GM18519 (cell line): ENCODE measurements around the gene ARMC9.
"Not testable (repeated sequence)": the region's sequence is repeated elsewhere in the genome, so short reads cannot be mapped to it uniquely, and the experiment has no call there.

Source experiments
- ATAC-seq: cut with Tn5 transposase; IDR thresholded peaks from one replicate; pipeline ENCODE4 v1.9.1; 2021; ENCODE audit warnings: mild to moderate bottlenecking, moderate library complexity; ENCODE audit not compliant: unreplicated experiment, low FRiP score

The ARMC9 gene, protein sequence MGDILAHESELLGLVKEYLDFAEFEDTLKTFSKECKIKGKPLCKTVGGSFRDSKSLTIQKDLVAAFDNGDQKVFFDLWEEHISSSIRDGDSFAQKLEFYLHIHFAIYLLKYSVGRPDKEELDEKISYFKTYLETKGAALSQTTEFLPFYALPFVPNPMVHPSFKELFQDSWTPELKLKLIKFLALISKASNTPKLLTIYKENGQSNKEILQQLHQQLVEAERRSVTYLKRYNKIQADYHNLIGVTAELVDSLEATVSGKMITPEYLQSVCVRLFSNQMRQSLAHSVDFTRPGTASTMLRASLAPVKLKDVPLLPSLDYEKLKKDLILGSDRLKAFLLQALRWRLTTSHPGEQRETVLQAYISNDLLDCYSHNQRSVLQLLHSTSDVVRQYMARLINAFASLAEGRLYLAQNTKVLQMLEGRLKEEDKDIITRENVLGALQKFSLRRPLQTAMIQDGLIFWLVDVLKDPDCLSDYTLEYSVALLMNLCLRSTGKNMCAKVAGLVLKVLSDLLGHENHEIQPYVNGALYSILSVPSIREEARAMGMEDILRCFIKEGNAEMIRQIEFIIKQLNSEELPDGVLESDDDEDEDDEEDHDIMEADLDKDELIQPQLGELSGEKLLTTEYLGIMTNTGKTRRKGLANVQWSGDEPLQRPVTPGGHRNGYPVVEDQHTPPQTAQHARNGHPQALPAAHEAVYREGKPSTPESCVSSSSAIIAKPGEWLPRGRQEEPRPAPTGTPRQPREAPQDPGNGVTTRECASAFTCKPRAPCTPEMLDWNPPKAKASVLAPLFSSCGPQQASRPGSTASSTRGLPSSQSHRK

GRCh38 chr2:231198291-231199173, at the start of gene ARMC9:
Gene ARMC9, plus strand, starts transcription at chr2:231198631. Its CDS starts 7,608 bp downstream, at chr2:231206239.
- peak; percentile 96 for ATAC-seq

DNA sequence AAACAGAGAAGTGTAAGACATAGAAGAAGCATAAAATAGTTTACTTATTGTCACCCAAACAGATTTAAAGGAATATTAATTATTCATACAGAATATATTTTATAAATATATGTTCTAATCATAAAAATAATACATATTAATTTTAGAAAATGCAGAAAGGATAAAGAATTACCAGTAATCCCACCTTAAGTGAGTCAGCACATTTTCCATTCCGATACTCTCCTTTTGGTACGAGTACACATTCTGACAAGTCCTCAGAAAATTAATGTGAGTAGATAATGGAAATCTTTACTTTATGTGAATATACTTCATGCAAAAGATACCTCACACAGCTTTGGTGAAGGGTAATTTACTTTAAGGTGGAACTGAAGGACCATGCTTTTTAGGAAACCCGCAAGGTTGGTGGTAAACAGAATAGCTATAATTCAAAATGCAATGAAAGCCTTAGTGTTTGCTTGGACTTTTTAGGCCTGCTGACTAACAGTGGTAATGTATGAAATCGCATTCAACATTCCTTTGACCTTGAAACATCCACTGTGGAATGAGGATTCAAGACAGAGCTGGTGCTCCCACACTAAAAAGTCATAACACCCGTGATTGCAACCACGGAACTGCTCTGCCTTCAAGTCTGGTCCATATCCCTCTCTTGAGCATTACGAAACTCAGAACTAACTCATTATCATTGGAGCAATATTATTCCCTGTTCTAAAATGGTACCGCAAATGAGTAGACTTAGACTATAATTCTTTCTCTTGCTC, 45.5 kb upstream of the ARMC9 start:
- no peak for ATAC-seq

DNA sequence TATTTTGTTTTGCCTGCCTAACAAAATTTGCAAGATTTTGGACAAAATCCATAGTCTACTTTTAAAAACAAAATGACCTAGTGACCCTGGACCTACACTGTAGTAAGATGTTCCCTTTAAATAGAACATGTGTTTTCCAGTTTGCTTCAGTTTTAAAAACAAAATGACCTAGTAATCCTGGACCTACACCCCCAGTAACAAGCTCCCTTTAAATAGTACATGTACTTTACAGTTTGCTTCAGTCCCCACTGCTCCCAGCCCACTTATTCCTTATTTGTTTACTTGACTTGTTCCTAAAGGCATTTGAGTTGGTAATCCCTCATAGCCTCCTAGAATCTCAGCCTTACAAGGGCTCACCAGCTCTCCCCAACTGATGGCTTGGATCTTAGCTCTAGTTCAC, 39.1 kb upstream of the ARMC9 start:
- ATAC-seq: no peak

DNA sequence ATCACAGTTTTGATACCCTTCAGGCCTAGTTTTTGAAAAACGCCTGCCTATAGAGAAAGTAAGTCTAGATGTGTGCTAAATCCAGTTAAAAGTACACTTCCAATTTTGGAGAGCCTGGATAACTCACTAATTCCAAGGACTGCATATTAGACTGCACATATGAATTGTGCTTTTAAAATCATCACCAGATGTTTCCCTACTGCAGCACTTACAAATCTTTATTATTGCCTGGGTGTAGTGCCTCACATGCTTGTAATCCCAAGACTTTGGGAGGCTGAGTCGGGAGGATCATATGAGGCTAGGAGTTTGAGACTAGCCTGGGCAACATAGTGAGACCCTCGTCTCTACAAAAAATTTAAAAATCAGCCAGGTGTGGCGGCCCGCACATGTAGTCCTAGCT, 37.7 kb upstream of the ARMC9 start:
- ATAC-seq: no peak

- ATAC-seq: no peak
Observed at GRCh38 chr2:231161252-231161839, 37.1 kb upstream of the ARMC9 start.

DNA sequence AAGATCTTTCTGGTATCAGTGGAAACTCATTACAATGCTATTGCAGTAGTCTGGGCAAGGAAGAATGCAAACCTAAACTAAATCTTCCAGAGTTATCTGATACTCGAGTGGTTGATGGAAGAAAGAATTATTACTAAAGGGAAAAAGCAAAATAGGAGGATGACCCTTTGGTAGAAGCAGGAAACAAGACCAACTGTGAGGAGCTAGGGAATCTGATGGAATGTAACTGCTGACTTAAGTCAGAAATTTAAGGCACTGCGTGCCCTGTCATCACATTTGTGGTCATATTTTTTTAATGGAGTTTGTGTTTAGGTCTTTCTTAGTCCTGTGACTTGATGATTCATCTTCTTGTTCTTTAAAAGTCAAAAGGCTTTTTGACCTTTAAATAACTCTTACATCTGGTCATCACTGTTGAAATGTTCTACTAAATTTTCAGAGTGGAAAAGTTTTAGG, 36.5 kb upstream of the ARMC9 start:
- no peak for ATAC-seq

DNA sequence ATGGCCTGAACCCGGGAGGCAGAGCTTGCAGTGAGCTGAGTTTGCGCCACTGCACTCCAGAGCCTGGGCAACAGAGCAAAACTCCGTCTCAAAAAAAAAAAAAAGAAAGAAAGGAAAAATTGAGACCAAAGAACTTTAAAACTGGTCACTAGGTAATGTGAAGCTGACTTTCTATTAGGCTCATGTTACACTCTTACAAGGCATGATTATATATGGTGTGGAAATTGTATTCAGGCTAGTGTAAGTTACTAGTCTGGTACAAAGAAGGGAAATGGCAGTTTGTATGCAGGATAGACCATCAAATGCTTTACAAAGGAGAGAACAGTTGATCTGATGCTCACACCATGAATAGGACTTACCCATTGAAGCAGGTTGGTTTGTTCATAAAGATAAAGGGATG, 35.4 kb upstream of the ARMC9 start:
- no peak for ATAC-seq

DNA sequence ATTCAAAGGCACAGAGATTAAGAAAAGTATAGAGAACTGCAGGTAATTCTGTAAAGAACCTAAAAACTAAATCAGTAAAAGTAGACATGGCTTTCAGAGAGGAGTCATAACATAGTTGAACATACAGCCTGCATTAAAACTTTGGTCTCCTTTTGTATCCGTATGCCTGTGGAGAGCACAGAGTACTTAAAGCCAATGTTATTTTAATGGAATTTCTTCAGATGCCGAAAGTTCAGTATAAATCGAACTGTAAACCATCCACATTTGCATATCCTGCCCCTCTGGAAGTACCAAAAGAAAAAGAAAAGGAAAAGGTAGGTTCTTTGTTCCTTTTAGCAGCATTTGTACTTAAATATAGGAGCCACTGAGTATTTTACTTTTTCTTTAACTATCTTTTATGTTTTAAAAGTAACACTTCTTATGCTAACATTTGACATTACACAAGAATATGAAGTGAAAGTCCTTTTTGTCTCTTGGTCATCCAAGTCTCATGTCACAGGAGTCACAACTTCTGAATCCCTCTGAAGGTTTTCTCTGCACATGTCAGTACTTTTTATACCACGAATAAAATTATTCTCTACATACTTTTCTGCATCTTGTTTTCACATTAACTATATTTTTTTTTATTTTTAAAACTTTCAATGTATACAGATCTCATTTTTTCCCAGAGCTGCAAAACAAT, 34.9 kb upstream of the ARMC9 start:
- no peak for ATAC-seq

DNA sequence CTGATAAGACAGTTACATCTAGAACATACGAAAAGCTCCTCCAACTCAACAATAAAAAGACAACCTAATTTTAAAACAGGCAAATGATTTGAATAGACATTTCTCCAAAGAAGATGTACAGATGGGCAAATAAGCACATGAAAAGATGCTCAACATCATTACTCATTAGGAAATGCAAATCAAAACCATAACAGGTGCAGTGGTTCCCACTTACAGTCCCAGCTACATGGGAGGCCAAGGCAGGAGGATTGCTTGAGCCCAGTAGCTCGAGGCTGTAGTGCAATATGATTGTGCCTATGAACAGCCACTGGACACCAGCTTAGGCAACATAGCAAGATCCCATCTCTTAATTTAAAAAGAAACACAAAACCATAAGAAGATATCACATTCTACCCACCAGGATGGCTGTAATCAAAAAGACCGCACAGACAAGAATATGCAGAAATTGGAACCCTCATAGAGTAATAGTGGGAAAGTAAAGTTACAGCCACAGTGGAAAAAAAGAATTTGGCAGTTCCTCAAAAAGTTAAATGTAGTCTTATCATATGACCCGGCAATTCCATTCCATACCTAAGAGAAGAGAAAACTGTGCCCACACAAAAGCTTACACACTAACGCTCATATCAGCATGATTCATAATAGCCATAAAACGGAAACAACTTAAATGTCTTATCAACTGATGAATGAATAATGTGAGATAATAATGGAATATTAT, 30.5 kb upstream of the ARMC9 start:
- ATAC-seq: no peak

- ATAC-seq: no peak
Observed at GRCh38 chr2:231168460-231169139, 29.8 kb upstream of the ARMC9 start.

DNA sequence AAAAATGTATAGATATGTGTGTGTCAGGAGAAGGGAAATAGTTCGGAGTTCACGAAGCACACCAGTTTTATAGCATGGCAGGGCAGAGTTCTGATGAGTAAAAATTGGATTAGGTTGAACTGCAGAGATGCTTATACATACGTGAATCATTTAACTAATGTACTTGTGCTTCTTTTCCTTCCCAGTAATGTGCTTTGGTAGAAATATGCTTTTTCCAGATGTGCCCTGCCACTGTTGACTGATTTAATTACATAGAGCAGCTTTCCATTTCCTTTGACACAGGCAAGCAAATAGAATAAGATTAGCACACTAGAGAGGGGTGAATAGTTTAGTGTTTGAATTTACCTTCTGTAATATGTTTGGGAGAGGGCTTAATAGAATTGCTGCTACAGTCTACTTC, 28.9 kb upstream of the ARMC9 start:
- no peak for ATAC-seq

- ATAC-seq: no peak
Observed at GRCh38 chr2:231170055-231170454, 28.4 kb upstream of the ARMC9 start.

GRCh38 chr2:231172025-231172424, 26.4 kb upstream of the ARMC9 start:
- no peak for ATAC-seq

DNA sequence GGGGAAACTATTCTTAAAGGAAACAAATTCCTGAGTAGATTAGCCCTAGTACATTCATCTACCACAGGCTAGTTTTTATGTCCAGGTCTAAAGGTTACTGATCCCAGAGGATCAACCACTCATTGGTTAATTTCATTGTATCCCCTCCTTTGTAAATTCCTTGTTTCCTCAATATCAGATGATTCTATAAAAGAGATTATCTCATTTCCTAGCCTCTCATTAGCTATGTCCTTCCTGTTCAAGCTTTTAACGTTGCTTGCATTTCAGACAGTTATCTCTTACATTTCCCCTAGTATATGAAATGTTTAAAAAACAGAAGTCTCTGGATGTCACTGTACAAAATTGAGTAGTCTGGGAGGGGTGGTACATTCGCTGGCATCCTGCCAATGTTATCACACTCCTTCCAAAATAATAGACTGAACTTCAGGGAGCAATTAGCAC, 24.2 kb upstream of the ARMC9 start:
- no peak for ATAC-seq

GRCh38 chr2:231176066-231176465, 22.4 kb upstream of the ARMC9 start:
- ATAC-seq: no peak

DNA sequence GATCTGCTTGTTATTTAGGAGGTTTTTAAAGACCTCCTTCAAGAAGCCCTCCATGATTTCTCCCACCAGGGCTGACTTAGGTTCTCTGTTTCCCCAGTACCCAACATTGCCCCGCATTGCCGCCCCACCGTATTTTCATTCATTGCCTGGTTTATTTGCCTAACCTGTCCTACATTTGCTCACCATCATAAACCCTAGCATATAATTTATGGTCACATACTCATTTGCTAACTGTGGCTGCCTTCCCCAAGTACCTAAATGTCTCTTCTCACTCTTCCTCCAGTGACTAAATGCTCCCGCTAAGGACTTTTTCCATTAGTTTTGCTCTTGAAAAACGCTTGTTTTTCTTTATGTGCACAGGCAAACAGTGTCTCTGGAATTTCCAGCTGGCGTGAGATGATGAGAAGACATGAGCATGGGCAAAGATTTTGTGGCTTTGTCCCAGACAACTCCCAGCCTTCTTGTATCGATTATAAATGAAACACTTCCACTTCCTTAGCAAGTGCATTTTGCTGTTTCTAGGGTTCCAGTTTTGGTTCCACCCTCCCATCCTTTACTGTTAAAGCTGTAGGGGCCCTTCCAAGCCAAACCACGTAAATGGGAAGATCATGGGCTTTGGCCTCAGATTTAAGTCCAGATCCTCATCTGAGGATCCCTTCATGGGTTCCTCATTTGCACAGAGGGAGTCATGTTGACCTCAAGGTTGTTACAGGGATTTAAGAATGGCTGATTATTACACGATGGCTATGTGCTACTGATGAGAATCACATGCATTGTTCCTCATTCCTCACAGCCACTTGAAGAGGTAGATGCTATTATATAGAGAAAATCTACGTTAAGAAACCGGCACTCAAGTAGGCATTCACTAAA, 21.0 kb upstream of the ARMC9 start:
- ATAC-seq: no peak

- not testable (repeated sequence) for ATAC-seq
Observed at GRCh38 chr2:231178805-231179204, 19.6 kb upstream of the ARMC9 start.
